Astrocyte (in vitro differentiated cells and primary cell): ENCODE measurements around the gene HOMER3. TPM values are rescaled to one million over a fixed set of nuclear protein-coding genes. Genes with fewer than 3 reads are reported as not detected.

Experiments used
- DNase-seq: peaks from one replicate; pipeline ENCODE4 v3.0.0-alpha.2; 2010; ENCODE audit warnings: low read depth
- FAIRE-seq: peaks from 2 replicates; lab custom pipeline; 2011; peaks lifted over from hg19 to GRCh38; lab: Jason Lieb, UNC
- H2AFZ ChIP-seq: 2 replicates; pipeline ENCODE4 v1.6.0; 2012; ENCODE audit warnings: low read depth, low read length, inconsistent platforms
- H3K27ac ChIP-seq: 2 replicates; pipeline ENCODE4 v1.5.1; 2011; ENCODE audit warnings: low read depth, low read length, inconsistent platforms
- H3K27me3 ChIP-seq: 2 replicates; pipeline ENCODE4 v1.6.0; 2011; ENCODE audit warnings: low read length, inconsistent platforms; ENCODE audit not compliant: insufficient read depth
- H3K36me3 ChIP-seq: 2 replicates; pipeline ENCODE4 v1.5.1; 2011; ENCODE audit warnings: low read length, inconsistent platforms; ENCODE audit not compliant: insufficient read depth
- H3K4me1 ChIP-seq: 2 replicates; pipeline ENCODE4 v1.5.1; 2011; ENCODE audit warnings: low read length, inconsistent platforms; ENCODE audit not compliant: insufficient read depth
- H3K4me2 ChIP-seq: 2 replicates; pipeline ENCODE4 v1.6.0; 2012; ENCODE audit warnings: low read length, inconsistent platforms
- H3K4me3 ChIP-seq: 2 replicates; pipeline ENCODE4 v1.5.1; 2011; ENCODE audit warnings: low read depth, mild to moderate bottlenecking, low read length, inconsistent platforms; ENCODE audit not compliant: insufficient read depth
- H3K79me2 ChIP-seq: 2 replicates; pipeline ENCODE4 v1.6.0; 2012; ENCODE audit warnings: mild to moderate bottlenecking, low read length, inconsistent platforms; ENCODE audit not compliant: insufficient read depth
- H3K9ac ChIP-seq: 2 replicates; pipeline ENCODE4 v1.6.0; 2012; ENCODE audit warnings: mild to moderate bottlenecking, low read length, inconsistent platforms
- H3K9me3 ChIP-seq: 2 replicates; pipeline ENCODE4 v1.5.1; 2012; ENCODE audit warnings: low read depth, mild to moderate bottlenecking, low read length, inconsistent platforms; ENCODE audit not compliant: insufficient read depth
- H4K20me1 ChIP-seq: 2 replicates; pipeline ENCODE4 v1.6.0; 2012; ENCODE audit warnings: low read length, inconsistent platforms; ENCODE audit not compliant: insufficient read depth
- H3K27ac Mint-ChIP-seq: one replicate; pipeline ENCODE4 v1.8.0; 2021; ENCODE audit warnings: mild to moderate bottlenecking, mixed read lengths; ENCODE audit not compliant: unreplicated experiment
- H3K27me3 Mint-ChIP-seq: one replicate; pipeline ENCODE4 v1.8.0; 2021; ENCODE audit warnings: low read depth, mixed read lengths; ENCODE audit not compliant: unreplicated experiment
- H3K36me3 Mint-ChIP-seq: one replicate; pipeline ENCODE4 v1.8.0; 2021; ENCODE audit warnings: low read depth, mixed read lengths; ENCODE audit not compliant: unreplicated experiment
- H3K4me1 Mint-ChIP-seq: one replicate; pipeline ENCODE4 v1.8.0; 2021; ENCODE audit warnings: low read depth, mixed read lengths; ENCODE audit not compliant: unreplicated experiment
- H3K4me3 Mint-ChIP-seq: one replicate; pipeline ENCODE4 v1.8.0; 2021; ENCODE audit warnings: mild to moderate bottlenecking, moderate library complexity, mixed read lengths; ENCODE audit not compliant: unreplicated experiment
- H3K9me3 Mint-ChIP-seq: one replicate; pipeline ENCODE4 v1.8.0; 2021; ENCODE audit warnings: mild to moderate bottlenecking, mixed read lengths; ENCODE audit not compliant: unreplicated experiment
- EZH2 ChIP-seq: IDR thresholded peaks from 2 replicates; pipeline ENCODE4 v1.6.1; 2012; ENCODE audit warnings: mild to moderate bottlenecking, low read length, inconsistent platforms; ENCODE audit not compliant: insufficient read depth
- total RNA-seq: library from RNA; stranded (reverse); gene quantifications from 2 replicates; pipeline ENCODE4 v1.2.1, GENCODE V29; 2021
- TF ChIP-seq, protein P1 (sequence below): IDR thresholded peaks from 2 replicates; pipeline ENCODE4 v1.5.1; 2011; ENCODE audit warnings: low read depth, mild to moderate bottlenecking, inconsistent platforms, low read length, moderate library complexity; ENCODE audit not compliant: insufficient read depth

Gene HOMER3
- total RNA-seq, 1 donor from 2014 or later: 41.9 TPM

DNA sequence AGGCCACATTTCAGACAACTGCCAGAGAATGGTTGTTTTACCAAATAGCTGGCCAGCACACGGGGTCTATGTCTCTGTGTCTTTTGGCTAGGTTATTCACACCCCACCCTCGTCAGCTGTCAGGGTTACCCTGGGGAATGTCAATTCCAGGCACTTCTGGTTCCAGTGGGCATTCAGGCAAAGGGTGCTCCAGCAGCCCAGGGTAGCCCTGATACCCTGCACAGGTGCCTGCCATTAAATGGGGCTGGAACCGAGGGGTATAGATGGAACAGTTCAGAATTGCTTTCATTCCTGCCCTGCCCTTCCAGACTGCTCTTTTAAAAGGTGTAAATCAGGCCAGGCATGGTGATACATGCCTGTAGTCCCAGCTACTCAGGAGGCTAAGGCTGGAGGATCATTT is 43.2 kb upstream of the HOMER3 start:
- DNase-seq (no peak), FAIRE-seq (no peak)
- Histone ChIP-seq H3K9me3 (no peaks in the 10 kb centered on the region), H3K27me3 (peaks cover 15% of the 10 kb centered on the region), H3K4me3 (no peak overlapping the region), H2AFZ (no peak overlapping the region), H3K4me1 (no peaks in the 10 kb centered on the region), H3K4me2 (no peak overlapping the region), H3K27ac (no peak overlapping the region), H3K79me2 (no peaks in the 10 kb centered on the region), H3K9ac (no peak overlapping the region), H4K20me1 (peaks cover 5% of the 10 kb centered on the region), H3K36me3 (no peaks in the 10 kb centered on the region)
- H3K4me1 Mint-ChIP-seq: no peaks in the 10 kb centered on the region
- peaks cover 3% of the 10 kb centered on the region for H3K36me3 Mint-ChIP-seq
- no peak overlapping the region for H3K4me3 Mint-ChIP-seq
- H3K9me3 Mint-ChIP-seq: no peaks in the 10 kb centered on the region
- no peak overlapping the region for H3K27ac Mint-ChIP-seq
- TF ChIP-seq EZH2: no peak
- TF ChIP-seq, protein P1, sequence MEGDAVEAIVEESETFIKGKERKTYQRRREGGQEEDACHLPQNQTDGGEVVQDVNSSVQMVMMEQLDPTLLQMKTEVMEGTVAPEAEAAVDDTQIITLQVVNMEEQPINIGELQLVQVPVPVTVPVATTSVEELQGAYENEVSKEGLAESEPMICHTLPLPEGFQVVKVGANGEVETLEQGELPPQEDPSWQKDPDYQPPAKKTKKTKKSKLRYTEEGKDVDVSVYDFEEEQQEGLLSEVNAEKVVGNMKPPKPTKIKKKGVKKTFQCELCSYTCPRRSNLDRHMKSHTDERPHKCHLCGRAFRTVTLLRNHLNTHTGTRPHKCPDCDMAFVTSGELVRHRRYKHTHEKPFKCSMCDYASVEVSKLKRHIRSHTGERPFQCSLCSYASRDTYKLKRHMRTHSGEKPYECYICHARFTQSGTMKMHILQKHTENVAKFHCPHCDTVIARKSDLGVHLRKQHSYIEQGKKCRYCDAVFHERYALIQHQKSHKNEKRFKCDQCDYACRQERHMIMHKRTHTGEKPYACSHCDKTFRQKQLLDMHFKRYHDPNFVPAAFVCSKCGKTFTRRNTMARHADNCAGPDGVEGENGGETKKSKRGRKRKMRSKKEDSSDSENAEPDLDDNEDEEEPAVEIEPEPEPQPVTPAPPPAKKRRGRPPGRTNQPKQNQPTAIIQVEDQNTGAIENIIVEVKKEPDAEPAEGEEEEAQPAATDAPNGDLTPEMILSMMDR: no peak
- H3K27me3 Mint-ChIP-seq: peaks cover 27% of the 10 kb centered on the region

DNA sequence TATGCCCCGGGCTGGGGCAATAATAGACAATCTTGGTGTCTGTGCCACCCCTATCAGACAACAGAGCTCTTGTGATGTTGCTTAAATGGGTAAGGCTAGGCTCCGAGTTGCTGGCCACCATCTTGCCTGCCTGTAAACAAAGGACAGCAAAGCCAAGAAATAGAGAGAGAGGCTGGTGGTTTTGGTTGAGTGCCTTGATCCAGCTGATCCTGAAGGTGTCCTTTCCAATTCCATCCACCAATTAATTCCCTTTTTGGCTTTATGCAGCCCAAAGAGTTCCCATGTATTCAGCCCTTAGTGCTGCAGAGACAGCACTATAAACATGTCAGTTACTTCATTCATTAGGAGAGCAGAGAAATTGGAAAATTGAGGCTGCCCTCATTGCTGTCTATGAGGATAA is 41.7 kb upstream of the HOMER3 start:
- Mint-ChIP-seq H3K4me3 (no peak overlapping the region), H3K27ac (no peak overlapping the region), H3K9me3 (no peaks in the 10 kb centered on the region), H3K36me3 (no peaks in the 10 kb centered on the region), H3K4me1 (no peaks in the 10 kb centered on the region), H3K27me3 (peaks cover 33% of the 10 kb centered on the region)
- Histone ChIP-seq H3K9ac (no peak overlapping the region), H4K20me1 (peaks cover 4% of the 10 kb centered on the region), H3K36me3 (no peaks in the 10 kb centered on the region), H3K4me2 (no peak overlapping the region), H3K27ac (no peak overlapping the region), H3K9me3 (no peaks in the 10 kb centered on the region), H3K4me1 (no peaks in the 10 kb centered on the region), H3K27me3 (peaks cover 15% of the 10 kb centered on the region), H3K4me3 (no peak overlapping the region), H2AFZ (no peak overlapping the region), H3K79me2 (no peaks in the 10 kb centered on the region)
- FAIRE-seq: no peak
- no peak for DNase-seq
- TF ChIP-seq, protein P1: no peak
- TF ChIP-seq EZH2: no peak

DNA sequence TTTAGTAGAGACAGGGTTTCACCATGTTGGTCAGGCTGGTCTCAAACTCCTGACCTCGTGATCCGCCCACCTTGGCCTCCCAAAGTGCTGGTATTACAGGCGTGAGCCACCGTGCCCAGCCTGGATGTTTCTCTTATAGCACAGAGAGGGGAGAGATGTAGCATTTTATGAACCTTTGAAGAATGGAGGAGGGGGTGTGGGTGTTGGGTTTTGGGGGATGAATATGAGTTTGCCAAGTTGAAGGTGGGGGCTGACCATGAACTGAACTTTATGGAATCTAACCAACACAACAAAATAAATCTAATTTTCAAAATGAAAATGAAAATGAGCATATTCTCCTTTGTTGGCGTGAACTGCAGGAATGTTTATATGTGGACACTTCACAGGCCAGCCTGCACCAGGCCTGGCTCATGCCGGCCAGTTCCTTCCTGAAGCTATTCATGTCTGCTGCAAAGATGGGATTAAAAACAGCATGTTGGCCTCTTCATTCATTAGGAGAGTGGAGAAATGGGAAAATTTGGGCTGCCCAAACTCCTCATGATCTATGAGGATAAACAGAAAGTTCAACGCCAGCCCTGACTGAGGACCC is 39.5 kb upstream of the HOMER3 start:
- peaks cover 15% of the 10 kb centered on the region for H3K27me3 ChIP-seq
- FAIRE-seq (no peak), DNase-seq (no peak)
- Mint-ChIP-seq H3K36me3 (no peaks in the 10 kb centered on the region), H3K9me3 (no peaks in the 10 kb centered on the region), H3K4me3 (no peak overlapping the region), H3K27ac (no peak overlapping the region), H3K4me1 (no peaks in the 10 kb centered on the region), H3K27me3 (peaks cover 34% of the 10 kb centered on the region)
- H3K4me2 ChIP-seq: no peak overlapping the region
- H3K4me3 ChIP-seq: no peak overlapping the region
- no peak overlapping the region for H3K27ac ChIP-seq
- no peak overlapping the region for H2AFZ ChIP-seq
- no peaks in the 10 kb centered on the region for H3K9me3 ChIP-seq
- H3K36me3 ChIP-seq: no peaks in the 10 kb centered on the region
- no peak overlapping the region for H3K9ac ChIP-seq
- no peak for TF ChIP-seq EZH2
- TF ChIP-seq, protein P1: no peak
- H4K20me1 ChIP-seq: no peaks in the 10 kb centered on the region
- H3K4me1 ChIP-seq: no peaks in the 10 kb centered on the region
- no peaks in the 10 kb centered on the region for H3K79me2 ChIP-seq
